Neural cell (in vitro differentiated cells): ENCODE measurements around the gene RNF41. TPM values are rescaled to one million over a fixed set of nuclear protein-coding genes. Genes with fewer than 3 reads are reported as not detected.

Source experiments
- H2AFZ ChIP-seq: fragments of 200-600, 300-800 bp; sonication (generic), shearing (Covaris generic); 2 replicates; pipeline ENCODE4 v1.6.0; 2014; ENCODE audit warnings: low read depth, mild to moderate bottlenecking, antibody characterized with exemption, low read length, moderate library complexity
- H3F3A ChIP-seq: fragments of 200-600 bp; shearing (Covaris generic); 2 replicates; pipeline ENCODE4 v1.6.1; 2016; ENCODE audit warnings: mild to moderate bottlenecking, moderate library complexity, mixed read lengths, antibody characterized with exemption, low read length; ENCODE audit not compliant: insufficient read depth, poor library complexity, severe bottlenecking
- H3K27ac ChIP-seq: fragments of 200-600, 300-800 bp; sonication (generic), shearing (Covaris generic); 2 replicates; pipeline ENCODE4 v1.5.1; 2014; ENCODE audit warnings: mild to moderate bottlenecking, low read length, moderate library complexity
- H3K27me3 ChIP-seq: fragments of 300-800, 200-600 bp; sonication (generic), shearing (Covaris generic); 2 replicates; pipeline ENCODE4 v1.6.0; 2014; ENCODE audit warnings: mild to moderate bottlenecking, low read depth, low read length, moderate library complexity; ENCODE audit not compliant: insufficient read depth
- H3K36me3 ChIP-seq: fragments of 300-800, 200-600 bp; sonication (generic), shearing (Covaris generic); 2 replicates; pipeline ENCODE4 v1.5.1; 2014; ENCODE audit warnings: mild to moderate bottlenecking, antibody characterized with exemption, low read length, moderate library complexity; ENCODE audit not compliant: insufficient read depth
- H3K4me2 ChIP-seq: fragments of 300-800, 200-600 bp; sonication (generic), shearing (Covaris generic); 2 replicates; pipeline ENCODE4 v1.6.0; 2014; ENCODE audit warnings: mild to moderate bottlenecking, low read length
- H3K4me3 ChIP-seq: fragments of 300-800, 200-600 bp; sonication (generic), shearing (Covaris generic); 2 replicates; pipeline ENCODE4 v1.5.1; 2014; ENCODE audit warnings: mild to moderate bottlenecking, low read length, moderate library complexity
- H3K79me2 ChIP-seq: fragments of 200-600 bp; shearing (Covaris generic); replicated peaks from 2 replicates; pipeline ENCODE4 v1.6.0; 2014; ENCODE audit warnings: mild to moderate bottlenecking, low read length, moderate library complexity; ENCODE audit not compliant: insufficient read depth
- H3K9ac ChIP-seq: fragments of 300-800, 200-600 bp; sonication (generic), shearing (Covaris generic); 2 replicates; pipeline ENCODE4 v1.6.1; 2016; ENCODE audit warnings: mild to moderate bottlenecking, low read length, mixed read lengths
- H3K9me2 ChIP-seq: fragments of 200-600 bp; shearing (Covaris generic); 2 replicates; pipeline ENCODE4 v1.6.1; 2016; ENCODE audit warnings: mild to moderate bottlenecking, low read length, mixed read lengths; ENCODE audit not compliant: insufficient read depth
- H3K9me3 ChIP-seq: fragments of 200-600, 300-800 bp; sonication (generic), shearing (Covaris generic); 2 replicates; pipeline ENCODE4 v1.6.1; 2016; ENCODE audit warnings: mild to moderate bottlenecking, mixed run types, low read length, moderate library complexity, mixed read lengths
- H4K20me1 ChIP-seq: fragments of 200-600 bp; shearing (Covaris generic); 2 replicates; pipeline ENCODE4 v1.6.1; 2016; ENCODE audit warnings: mild to moderate bottlenecking, mixed run types; ENCODE audit not compliant: insufficient read depth
- EP300 ChIP-seq: fragments of 450-650 bp; conservative IDR thresholded peaks from 2 replicates; pipeline ENCODE4 v1.6.1; 2014; ENCODE audit warnings: antibody characterized with exemption, mild to moderate bottlenecking, moderate library complexity; ENCODE audit not compliant: poor library complexity, severe bottlenecking
- EZH2 ChIP-seq: fragments of 200-600, 300-800 bp; shearing (Covaris generic), sonication (generic); IDR thresholded peaks from 2 replicates; pipeline ENCODE4 v1.6.1; 2014; ENCODE audit warnings: antibody characterized with exemption, low read length, borderline replicate concordance, mild to moderate bottlenecking; ENCODE audit not compliant: insufficient read depth, poor library complexity, severe bottlenecking
- MXI1 ChIP-seq: fragments of 450-650 bp; conservative IDR thresholded peaks from 2 replicates; pipeline ENCODE4 v1.6.1; 2014; ENCODE audit warnings: antibody characterized with exemption, mild to moderate bottlenecking; ENCODE audit not compliant: poor library complexity, severe bottlenecking
- POLR2AphosphoS5 ChIP-seq: IDR thresholded peaks from 2 replicates; pipeline ENCODE4 v1.6.1; 2012
- RAD21 ChIP-seq: fragments of 450-650 bp; conservative IDR thresholded peaks from 2 replicates; pipeline ENCODE4 v1.6.1; 2014; ENCODE audit warnings: antibody characterized with exemption, mild to moderate bottlenecking, moderate library complexity
- SMC3 ChIP-seq: fragments of 450-650 bp; conservative IDR thresholded peaks from 2 replicates; pipeline ENCODE4 v1.6.1; 2014; ENCODE audit warnings: antibody characterized with exemption, mild to moderate bottlenecking, moderate library complexity; ENCODE audit not compliant: poor library complexity
- TAF1 ChIP-seq: IDR thresholded peaks from 2 replicates; pipeline ENCODE4 v1.6.1; 2012; ENCODE audit warnings: low read depth
- polyA plus RNA-seq: library from polyadenylated mRNA; depleted of rRNA; stranded (reverse); fragments of >200 nt; gene quantifications from 2 replicates; pipeline ENCODE4 v1.2.3, GENCODE V29; 2014
- TF ChIP-seq, protein P1 (sequence below): fragments of 450-650 bp; IDR thresholded peaks from 2 replicates; pipeline ENCODE4 v1.5.1; 2014; ENCODE audit warnings: antibody characterized with exemption, mild to moderate bottlenecking, moderate library complexity; ENCODE audit not compliant: poor library complexity, severe bottlenecking
- TF ChIP-seq, protein P2 (sequence below): IDR thresholded peaks from 2 replicates; pipeline ENCODE4 v1.6.1; 2012; ENCODE audit warnings: borderline replicate concordance

The RNF41 gene
- polyA plus RNA-seq, 1 donor from 2014 or later: 108 TPM

DNA sequence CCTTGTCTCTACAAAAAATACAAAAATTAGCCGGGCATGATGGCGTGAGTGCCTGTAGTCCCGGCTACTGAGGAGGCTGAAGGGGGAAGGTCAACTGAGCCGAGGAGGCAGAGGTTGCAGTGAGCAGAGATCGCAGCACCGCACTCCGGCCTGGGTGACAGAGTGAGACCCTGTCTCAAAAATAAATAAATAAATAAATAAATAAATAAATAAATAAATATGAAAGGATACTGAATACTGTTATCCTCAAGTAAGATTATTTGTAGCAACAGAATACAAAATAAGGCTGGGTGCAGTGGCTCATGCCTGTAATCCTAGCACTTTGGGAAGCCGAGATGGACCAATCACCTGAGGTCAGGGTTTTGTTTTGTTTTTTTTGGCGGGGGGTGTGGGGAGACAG, 1.9 kb downstream of the RNF41 start:
- peaks cover 5% of the 10 kb centered on the region for H3F3A ChIP-seq
- peaks cover 9% of the 10 kb centered on the region for H3K79me2 ChIP-seq
- H3K27ac ChIP-seq: no peak overlapping the region
- no peak overlapping the region for H3K4me2 ChIP-seq
- H3K4me3 ChIP-seq: peak overlapping the region; percentile 78
- H3K27me3 ChIP-seq: no peaks in the 10 kb centered on the region
- H3K9me3 ChIP-seq: no peaks in the 10 kb centered on the region
- no peak overlapping the region for H2AFZ ChIP-seq
- TF ChIP-seq SMC3 (no peak), EZH2 (no peak), MXI1 (no peak), POLR2AphosphoS5 (no peak), EP300 (no peak), TAF1 (no peak), RAD21 (no peak)
- TF ChIP-seq, protein P1, sequence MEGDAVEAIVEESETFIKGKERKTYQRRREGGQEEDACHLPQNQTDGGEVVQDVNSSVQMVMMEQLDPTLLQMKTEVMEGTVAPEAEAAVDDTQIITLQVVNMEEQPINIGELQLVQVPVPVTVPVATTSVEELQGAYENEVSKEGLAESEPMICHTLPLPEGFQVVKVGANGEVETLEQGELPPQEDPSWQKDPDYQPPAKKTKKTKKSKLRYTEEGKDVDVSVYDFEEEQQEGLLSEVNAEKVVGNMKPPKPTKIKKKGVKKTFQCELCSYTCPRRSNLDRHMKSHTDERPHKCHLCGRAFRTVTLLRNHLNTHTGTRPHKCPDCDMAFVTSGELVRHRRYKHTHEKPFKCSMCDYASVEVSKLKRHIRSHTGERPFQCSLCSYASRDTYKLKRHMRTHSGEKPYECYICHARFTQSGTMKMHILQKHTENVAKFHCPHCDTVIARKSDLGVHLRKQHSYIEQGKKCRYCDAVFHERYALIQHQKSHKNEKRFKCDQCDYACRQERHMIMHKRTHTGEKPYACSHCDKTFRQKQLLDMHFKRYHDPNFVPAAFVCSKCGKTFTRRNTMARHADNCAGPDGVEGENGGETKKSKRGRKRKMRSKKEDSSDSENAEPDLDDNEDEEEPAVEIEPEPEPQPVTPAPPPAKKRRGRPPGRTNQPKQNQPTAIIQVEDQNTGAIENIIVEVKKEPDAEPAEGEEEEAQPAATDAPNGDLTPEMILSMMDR: no peak
- H3K36me3 ChIP-seq: no peaks in the 10 kb centered on the region
- H3K9ac ChIP-seq: no peak overlapping the region
- no peaks in the 10 kb centered on the region for H4K20me1 ChIP-seq
- H3K9me2 ChIP-seq: no peaks in the 10 kb centered on the region

DNA sequence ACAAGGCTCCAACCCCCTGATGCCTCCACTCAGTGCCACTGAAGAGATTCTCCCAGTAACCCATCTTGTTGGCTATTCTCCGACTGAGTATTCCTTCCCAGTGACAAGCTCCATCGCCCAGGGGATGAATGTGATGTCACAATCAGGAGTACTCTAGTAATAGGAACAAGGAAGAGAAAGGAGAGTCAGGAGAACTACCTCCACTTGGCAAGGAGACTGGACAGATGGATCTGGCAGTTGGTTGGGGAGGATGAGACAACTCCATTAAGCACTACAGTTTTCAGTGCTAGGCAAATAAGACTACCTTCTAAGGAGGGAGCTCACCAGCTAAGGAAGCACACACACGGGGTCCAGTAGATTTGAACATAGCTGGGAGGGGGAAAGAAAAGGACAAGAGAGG, 5.3 kb downstream of the RNF41 start:
- no peak overlapping the region for H3K27ac ChIP-seq
- H2AFZ ChIP-seq: no peak overlapping the region
- H3K36me3 ChIP-seq: no peaks in the 10 kb centered on the region
- TF ChIP-seq EP300: no peak
- no peak for TF ChIP-seq TAF1
- TF ChIP-seq EZH2: no peak
- TF ChIP-seq RAD21: no peak
- TF ChIP-seq POLR2AphosphoS5: no peak
- TF ChIP-seq, protein P2, sequence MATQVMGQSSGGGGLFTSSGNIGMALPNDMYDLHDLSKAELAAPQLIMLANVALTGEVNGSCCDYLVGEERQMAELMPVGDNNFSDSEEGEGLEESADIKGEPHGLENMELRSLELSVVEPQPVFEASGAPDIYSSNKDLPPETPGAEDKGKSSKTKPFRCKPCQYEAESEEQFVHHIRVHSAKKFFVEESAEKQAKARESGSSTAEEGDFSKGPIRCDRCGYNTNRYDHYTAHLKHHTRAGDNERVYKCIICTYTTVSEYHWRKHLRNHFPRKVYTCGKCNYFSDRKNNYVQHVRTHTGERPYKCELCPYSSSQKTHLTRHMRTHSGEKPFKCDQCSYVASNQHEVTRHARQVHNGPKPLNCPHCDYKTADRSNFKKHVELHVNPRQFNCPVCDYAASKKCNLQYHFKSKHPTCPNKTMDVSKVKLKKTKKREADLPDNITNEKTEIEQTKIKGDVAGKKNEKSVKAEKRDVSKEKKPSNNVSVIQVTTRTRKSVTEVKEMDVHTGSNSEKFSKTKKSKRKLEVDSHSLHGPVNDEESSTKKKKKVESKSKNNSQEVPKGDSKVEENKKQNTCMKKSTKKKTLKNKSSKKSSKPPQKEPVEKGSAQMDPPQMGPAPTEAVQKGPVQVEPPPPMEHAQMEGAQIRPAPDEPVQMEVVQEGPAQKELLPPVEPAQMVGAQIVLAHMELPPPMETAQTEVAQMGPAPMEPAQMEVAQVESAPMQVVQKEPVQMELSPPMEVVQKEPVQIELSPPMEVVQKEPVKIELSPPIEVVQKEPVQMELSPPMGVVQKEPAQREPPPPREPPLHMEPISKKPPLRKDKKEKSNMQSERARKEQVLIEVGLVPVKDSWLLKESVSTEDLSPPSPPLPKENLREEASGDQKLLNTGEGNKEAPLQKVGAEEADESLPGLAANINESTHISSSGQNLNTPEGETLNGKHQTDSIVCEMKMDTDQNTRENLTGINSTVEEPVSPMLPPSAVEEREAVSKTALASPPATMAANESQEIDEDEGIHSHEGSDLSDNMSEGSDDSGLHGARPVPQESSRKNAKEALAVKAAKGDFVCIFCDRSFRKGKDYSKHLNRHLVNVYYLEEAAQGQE: no peak
- no peak for TF ChIP-seq SMC3
- TF ChIP-seq MXI1: no peak
- TF ChIP-seq, protein P1: no peak
- no peak overlapping the region for H3K4me2 ChIP-seq
- no peaks in the 10 kb centered on the region for H4K20me1 ChIP-seq
- no peaks in the 10 kb centered on the region for H3K9me2 ChIP-seq
- no peak overlapping the region for H3K4me3 ChIP-seq
- no peaks in the 10 kb centered on the region for H3K9me3 ChIP-seq
- peaks cover 9% of the 10 kb centered on the region for H3K79me2 ChIP-seq
- no peaks in the 10 kb centered on the region for H3K27me3 ChIP-seq
- peaks cover 5% of the 10 kb centered on the region for H3F3A ChIP-seq
- no peak overlapping the region for H3K9ac ChIP-seq
